ENCODE data around the gene DOK4.
A peak's percentile ranks its signal among the peaks of the same experiment; 100 is the strongest.

DOK4 gene

DNA sequence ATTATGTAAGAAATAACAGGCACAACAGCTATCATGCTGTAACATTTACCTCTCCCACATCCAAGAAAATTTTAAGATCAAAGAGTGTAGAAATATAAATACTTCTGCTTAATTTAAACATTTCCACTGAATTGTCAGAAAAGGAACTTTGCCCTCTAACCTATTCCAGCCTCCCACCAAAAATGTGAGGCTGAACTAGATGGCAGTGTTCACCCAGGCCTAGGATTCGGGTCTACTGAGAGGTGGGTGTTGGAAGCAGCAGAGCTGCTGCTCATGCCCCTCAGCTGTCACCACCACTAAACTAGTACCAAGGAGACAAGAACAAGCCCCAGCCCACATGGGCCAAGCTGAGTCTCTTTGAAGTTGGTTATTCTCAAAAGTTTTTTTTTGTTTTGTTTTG is 50.5 kb downstream of the DOK4 start:
- H3K36me3 ChIP-seq (ENCODE audit: control insufficient read depth in 2 of 2, insufficient read depth in 2 of 2, low read length in 2 of 2), result peaks cover 53 to 56% of the 10 kb centered on the region in 2 donors
- no peaks in the 10 kb centered on the region for H3K27me3 ChIP-seq (ENCODE audit: control insufficient read depth in 1 of 2, insufficient read depth in 2 of 2, low read length in 2 of 2)

DNA sequence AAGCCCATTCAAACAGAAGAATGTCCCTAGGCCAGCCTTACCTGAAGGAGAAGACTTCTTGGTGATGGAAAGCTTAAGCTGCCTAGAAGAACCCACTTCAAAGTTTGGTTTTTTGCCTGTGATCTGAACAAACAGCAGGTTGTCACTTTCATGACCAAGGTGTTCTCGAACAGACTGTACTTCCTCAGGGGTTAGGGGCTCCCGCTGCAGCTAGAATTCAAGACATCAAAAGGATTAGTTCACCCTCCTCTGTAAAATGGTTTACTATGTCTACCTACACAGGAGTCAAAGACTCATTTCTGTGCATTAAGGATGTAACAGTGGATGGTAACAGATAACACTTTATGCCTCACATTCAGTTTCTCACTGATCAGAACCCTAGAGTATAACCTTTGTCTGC is 52.3 kb downstream of the DOK4 start:
- H3K9me3 ChIP-seq (ENCODE audit: control insufficient read depth in 2 of 2, low read length in 2 of 2), result no peaks in the 10 kb centered on the region
- no peak overlapping the region for H3K4me3 ChIP-seq (ENCODE audit: low read length in 2 of 2)
- peaks cover 61 to 66% of the 10 kb centered on the region in 2 donors for H3K36me3 ChIP-seq (ENCODE audit: control insufficient read depth in 2 of 2, insufficient read depth in 2 of 2, low read length in 2 of 2)
- no peaks in the 10 kb centered on the region for H3K27me3 ChIP-seq (ENCODE audit: control insufficient read depth in 1 of 2, insufficient read depth in 2 of 2, low read length in 2 of 2)
- no peak overlapping the region for H3K27ac ChIP-seq (ENCODE audit: low read length)
- H3K9ac ChIP-seq (ENCODE audit: low read length in 2 of 2), result no peak overlapping the region
- no peaks in the 10 kb centered on the region for H3K4me1 ChIP-seq (ENCODE audit: control insufficient read depth, insufficient read depth, low read length)

More for the DNA sequence above, 50.5 kb downstream of the DOK4 start:
- Histone ChIP-seq H3K27ac (ENCODE audit: low read length) (no peak overlapping the region), H3K4me3 (ENCODE audit: low read length in 2 of 2) (no peak overlapping the region), H3K4me1 (ENCODE audit: control insufficient read depth, insufficient read depth, low read length) (no peaks in the 10 kb centered on the region), H3K9me3 (ENCODE audit: control insufficient read depth in 2 of 2, low read length in 2 of 2) (no peaks in the 10 kb centered on the region), H3K9ac (ENCODE audit: low read length in 2 of 2) (no peak overlapping the region)

DNA sequence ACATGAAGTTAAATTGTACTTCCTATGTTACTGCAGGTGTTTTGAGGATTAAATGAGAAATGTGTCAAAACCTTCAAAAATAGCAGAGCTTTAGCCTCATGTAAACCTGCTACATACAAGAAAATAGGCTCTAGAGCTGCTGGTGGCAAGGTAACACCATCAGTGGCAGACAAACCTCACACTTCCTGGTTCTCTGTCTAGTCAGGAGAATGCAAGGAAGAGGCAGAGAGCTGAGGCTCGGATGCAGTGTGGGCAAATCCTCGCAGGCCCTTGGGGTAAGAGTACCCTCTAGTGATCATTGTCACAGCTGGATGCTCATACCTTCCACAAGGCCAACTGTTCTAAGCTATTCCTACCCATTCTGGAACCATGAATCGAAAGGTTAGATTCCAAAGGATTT is 53.3 kb downstream of the DOK4 start:
- Histone ChIP-seq H3K4me1 (ENCODE audit: control insufficient read depth, insufficient read depth, low read length) (no peaks in the 10 kb centered on the region), H3K4me3 (ENCODE audit: low read length in 2 of 2) (no peak overlapping the region), H3K27ac (ENCODE audit: low read length) (no peak overlapping the region), H3K27me3 (ENCODE audit: control insufficient read depth in 1 of 2, insufficient read depth in 2 of 2, low read length in 2 of 2) (no peaks in the 10 kb centered on the region), H3K9me3 (ENCODE audit: control insufficient read depth in 2 of 2, low read length in 2 of 2) (no peaks in the 10 kb centered on the region), H3K36me3 (ENCODE audit: control insufficient read depth in 2 of 2, insufficient read depth in 2 of 2, low read length in 2 of 2) (peaks cover 63 to 70% of the 10 kb centered on the region in 2 donors), H3K9ac (ENCODE audit: low read length in 2 of 2) (no peak overlapping the region)

DNA sequence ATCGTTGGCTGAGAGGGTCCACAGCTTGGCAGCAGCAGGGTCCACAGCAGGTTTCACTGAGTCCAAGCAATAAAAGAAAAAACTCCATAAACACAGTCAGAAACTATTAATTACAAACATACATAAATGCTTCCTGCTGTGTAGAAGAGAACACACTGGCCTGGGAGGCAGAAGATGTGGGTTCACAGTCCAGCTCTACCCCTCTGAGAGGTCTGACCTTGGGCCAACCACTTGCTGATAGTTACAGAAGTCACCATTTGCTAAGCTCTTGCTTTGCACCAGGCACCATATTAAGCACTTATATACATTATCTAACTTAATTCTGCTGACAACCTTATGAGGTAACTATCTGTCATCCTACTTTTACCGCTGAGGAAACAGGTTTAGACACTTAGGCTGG is 53.8 kb downstream of the DOK4 start:
- Histone ChIP-seq H3K9me3 (ENCODE audit: control insufficient read depth in 2 of 2, low read length in 2 of 2) (no peaks in the 10 kb centered on the region), H3K4me1 (ENCODE audit: control insufficient read depth, insufficient read depth, low read length) (no peaks in the 10 kb centered on the region), H3K27ac (ENCODE audit: low read length) (no peak overlapping the region), H3K27me3 (ENCODE audit: control insufficient read depth in 1 of 2, insufficient read depth in 2 of 2, low read length in 2 of 2) (no peaks in the 10 kb centered on the region), H3K4me3 (ENCODE audit: low read length in 2 of 2) (no peak overlapping the region), H3K36me3 (ENCODE audit: control insufficient read depth in 2 of 2, insufficient read depth in 2 of 2, low read length in 2 of 2) (peaks cover 63 to 71% of the 10 kb centered on the region in 2 donors), H3K9ac (ENCODE audit: low read length in 2 of 2) (no peak overlapping the region)

DNA sequence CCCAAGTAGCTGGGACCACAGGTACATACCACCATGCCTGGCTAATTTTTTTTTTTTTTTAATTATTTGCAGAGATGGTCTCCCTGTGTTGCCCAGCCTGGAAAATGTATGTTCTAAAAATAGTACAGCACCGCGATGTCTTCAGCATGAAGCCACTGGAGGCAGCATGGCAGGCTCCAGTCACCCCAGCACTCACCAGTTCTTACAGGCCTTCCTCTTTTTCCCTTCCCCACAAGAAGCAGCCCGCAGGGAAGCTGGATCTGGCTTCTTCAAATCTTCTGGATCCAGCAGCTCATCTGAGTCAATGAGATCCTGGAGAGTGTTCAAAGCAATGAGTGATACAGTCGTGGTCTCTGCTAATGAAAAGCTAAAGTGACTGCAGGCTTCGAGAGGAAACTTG is 55.3 kb downstream of the DOK4 start:
- no peaks in the 10 kb centered on the region for H3K27me3 ChIP-seq (ENCODE audit: control insufficient read depth in 1 of 2, insufficient read depth in 2 of 2, low read length in 2 of 2)
- peaks cover 63 to 69% of the 10 kb centered on the region in 2 donors for H3K36me3 ChIP-seq (ENCODE audit: control insufficient read depth in 2 of 2, insufficient read depth in 2 of 2, low read length in 2 of 2)
- no peak overlapping the region for H3K9ac ChIP-seq (ENCODE audit: low read length in 2 of 2)
- H3K9me3 ChIP-seq (ENCODE audit: control insufficient read depth in 2 of 2, low read length in 2 of 2), result no peaks in the 10 kb centered on the region
- H3K4me3 ChIP-seq (ENCODE audit: low read length in 2 of 2), result no peak overlapping the region
- no peak overlapping the region for H3K27ac ChIP-seq (ENCODE audit: low read length)
- no peaks in the 10 kb centered on the region for H3K4me1 ChIP-seq (ENCODE audit: control insufficient read depth, insufficient read depth, low read length)

DNA sequence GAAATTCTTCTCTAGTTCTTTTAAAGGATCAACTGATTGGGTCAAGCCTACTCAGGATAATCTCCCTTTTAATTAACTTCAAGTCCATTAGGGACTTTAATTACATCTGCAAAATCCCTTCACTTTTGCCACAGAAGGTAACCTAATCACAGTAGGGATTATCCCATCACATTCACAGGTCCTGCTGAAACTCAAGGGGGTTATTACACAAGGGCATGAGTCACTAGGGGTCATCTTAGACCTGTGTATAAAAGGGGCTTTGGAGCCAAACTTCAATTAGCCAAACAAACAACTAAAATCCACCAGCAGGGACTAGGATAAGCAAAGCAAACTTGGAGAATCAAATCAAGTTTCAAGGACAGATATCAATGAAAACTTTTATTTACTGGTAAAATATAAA is 58.5 kb downstream of the DOK4 start:
- Histone ChIP-seq H3K36me3 (ENCODE audit: control insufficient read depth in 2 of 2, insufficient read depth in 2 of 2, low read length in 2 of 2) (peaks cover 40 to 44% of the 10 kb centered on the region in 2 donors), H3K27ac (ENCODE audit: low read length) (no peak overlapping the region), H3K4me3 (ENCODE audit: low read length in 2 of 2) (no peak overlapping the region), H3K9me3 (ENCODE audit: control insufficient read depth in 2 of 2, low read length in 2 of 2) (no peaks in the 10 kb centered on the region), H3K4me1 (ENCODE audit: control insufficient read depth, insufficient read depth, low read length) (peaks cover 8% of the 10 kb centered on the region), H3K27me3 (ENCODE audit: control insufficient read depth in 1 of 2, insufficient read depth in 2 of 2, low read length in 2 of 2) (no peaks in the 10 kb centered on the region), H3K9ac (ENCODE audit: low read length in 2 of 2) (no peak overlapping the region)

DNA sequence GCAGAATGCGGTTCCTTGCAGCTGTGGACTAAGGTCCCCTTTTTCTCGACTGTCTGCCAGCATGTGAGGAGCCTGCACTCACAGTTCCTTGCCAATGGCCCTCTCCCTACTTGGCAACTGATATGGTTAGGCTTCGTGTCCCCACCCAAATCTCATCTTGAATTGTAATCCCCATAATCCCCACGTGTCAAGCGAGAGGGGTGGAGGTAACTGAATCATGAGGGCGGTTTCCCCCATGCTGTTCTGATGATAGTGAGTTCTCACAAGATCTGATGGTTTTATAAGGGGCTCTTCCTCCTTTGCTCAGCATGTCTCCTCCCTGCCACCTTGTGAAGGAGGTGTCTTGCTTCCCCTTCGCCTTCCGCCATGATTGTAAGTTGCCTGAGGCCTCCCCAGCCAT is 59.0 kb downstream of the DOK4 start:
- Histone ChIP-seq H3K27me3 (ENCODE audit: control insufficient read depth in 1 of 2, insufficient read depth in 2 of 2, low read length in 2 of 2) (no peaks in the 10 kb centered on the region), H3K9me3 (ENCODE audit: control insufficient read depth in 2 of 2, low read length in 2 of 2) (no peaks in the 10 kb centered on the region), H3K4me1 (ENCODE audit: control insufficient read depth, insufficient read depth, low read length) (peaks cover 9% of the 10 kb centered on the region), H3K36me3 (ENCODE audit: control insufficient read depth in 2 of 2, insufficient read depth in 2 of 2, low read length in 2 of 2) (peaks cover 35 to 39% of the 10 kb centered on the region in 2 donors), H3K4me3 (ENCODE audit: low read length in 2 of 2) (no peak overlapping the region), H3K9ac (ENCODE audit: low read length in 2 of 2) (no peak overlapping the region), H3K27ac (ENCODE audit: low read length) (no peak overlapping the region)

DNA sequence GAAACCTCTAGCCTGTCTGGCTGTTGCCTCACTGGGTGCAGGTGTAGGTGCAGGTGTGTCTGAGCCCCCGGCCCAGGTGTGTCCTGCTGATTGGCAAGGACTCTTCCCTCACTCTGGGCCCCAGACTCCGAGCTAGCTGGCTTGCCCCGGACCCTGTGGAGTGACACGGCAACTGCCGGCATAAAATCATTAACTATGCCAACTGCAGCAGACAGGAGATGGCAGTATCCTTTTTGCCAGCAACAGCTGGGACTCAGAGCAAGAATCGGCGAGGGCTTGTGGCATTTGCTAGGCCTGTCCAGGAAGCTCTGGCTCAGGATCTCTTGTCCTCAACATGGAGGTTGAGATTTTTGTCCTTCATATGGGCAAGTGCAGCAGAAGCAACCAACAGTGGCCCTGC is 59.9 kb downstream of the DOK4 start:
- Histone ChIP-seq H3K9ac (ENCODE audit: low read length in 2 of 2) (no peak overlapping the region), H3K36me3 (ENCODE audit: control insufficient read depth in 2 of 2, insufficient read depth in 2 of 2, low read length in 2 of 2) (peaks cover 28 to 33% of the 10 kb centered on the region in 2 donors), H3K9me3 (ENCODE audit: control insufficient read depth in 2 of 2, low read length in 2 of 2) (no peaks in the 10 kb centered on the region), H3K4me3 (ENCODE audit: low read length in 2 of 2) (no peak overlapping the region), H3K27me3 (ENCODE audit: control insufficient read depth in 1 of 2, insufficient read depth in 2 of 2, low read length in 2 of 2) (no peaks in the 10 kb centered on the region), H3K27ac (ENCODE audit: low read length) (no peak overlapping the region), H3K4me1 (ENCODE audit: control insufficient read depth, insufficient read depth, low read length) (peaks cover 13% of the 10 kb centered on the region)

DNA sequence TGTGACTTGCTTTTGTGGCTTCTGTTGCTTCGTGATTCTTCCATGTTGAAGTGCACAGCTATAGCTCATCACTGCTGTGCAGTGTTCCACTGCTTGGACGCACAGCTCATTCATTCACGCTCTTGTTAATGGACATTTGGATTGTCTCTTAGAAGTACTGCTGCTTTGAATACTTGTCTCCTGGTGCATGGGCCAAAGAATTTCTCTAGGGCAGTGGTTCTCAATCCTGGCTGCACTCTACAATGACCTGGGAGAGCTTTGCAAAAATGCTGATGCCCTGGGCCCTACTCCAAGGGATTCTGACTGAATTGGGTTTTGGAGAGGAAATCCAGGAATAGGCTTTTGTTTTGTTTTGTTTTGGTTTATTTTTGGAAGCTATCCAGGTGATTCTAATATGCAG is 61.7 kb downstream of the DOK4 start:
- H3K27ac ChIP-seq (ENCODE audit: low read length), result no peak overlapping the region
- H3K9me3 ChIP-seq (ENCODE audit: control insufficient read depth in 2 of 2, low read length in 2 of 2), result no peaks in the 10 kb centered on the region
- H3K9ac ChIP-seq (ENCODE audit: low read length in 2 of 2), result peak overlapping the region in 1 of 2 donors; percentile 2
- no peaks in the 10 kb centered on the region for H3K27me3 ChIP-seq (ENCODE audit: control insufficient read depth in 1 of 2, insufficient read depth in 2 of 2, low read length in 2 of 2)
- H3K4me3 ChIP-seq (ENCODE audit: low read length in 2 of 2), result no peak overlapping the region
- H3K4me1 ChIP-seq (ENCODE audit: control insufficient read depth, insufficient read depth, low read length), result peaks cover 13% of the 10 kb centered on the region
- H3K36me3 ChIP-seq (ENCODE audit: control insufficient read depth in 2 of 2, insufficient read depth in 2 of 2, low read length in 2 of 2), result peaks cover 11 to 17% of the 10 kb centered on the region in 2 donors

DNA sequence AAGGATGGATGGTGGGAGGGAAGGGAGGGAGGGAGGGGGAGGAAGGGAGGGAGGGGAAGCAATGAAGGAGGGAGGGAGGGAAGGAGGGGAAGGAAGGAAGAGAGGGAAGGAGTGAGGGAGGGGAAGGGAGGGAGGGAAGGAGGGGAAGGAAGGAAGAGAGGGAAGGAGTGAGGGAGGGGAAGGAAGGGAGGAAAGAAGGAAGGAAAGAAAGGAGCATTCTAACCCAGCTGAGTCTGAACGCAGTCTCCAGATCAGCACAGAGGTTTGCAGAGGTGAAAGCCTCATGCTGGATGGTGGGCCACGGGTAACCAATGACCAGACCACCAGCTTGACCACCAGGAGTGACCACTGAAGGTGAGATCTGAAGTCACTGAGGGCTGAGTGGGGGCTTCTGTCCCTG is 63.1 kb downstream of the DOK4 start:
- no peak overlapping the region for H3K27ac ChIP-seq (ENCODE audit: low read length)
- no peaks in the 10 kb centered on the region for H3K9me3 ChIP-seq (ENCODE audit: control insufficient read depth in 2 of 2, low read length in 2 of 2)
- H3K4me3 ChIP-seq (ENCODE audit: low read length in 2 of 2), result no peak overlapping the region
- H3K9ac ChIP-seq (ENCODE audit: low read length in 2 of 2), result no peak overlapping the region
- peaks cover under 1 to 6% of the 10 kb centered on the region in 2 donors for H3K36me3 ChIP-seq (ENCODE audit: control insufficient read depth in 2 of 2, insufficient read depth in 2 of 2, low read length in 2 of 2)
- peaks cover 24% of the 10 kb centered on the region for H3K4me1 ChIP-seq (ENCODE audit: control insufficient read depth, insufficient read depth, low read length)
- no peaks in the 10 kb centered on the region for H3K27me3 ChIP-seq (ENCODE audit: control insufficient read depth in 1 of 2, insufficient read depth in 2 of 2, low read length in 2 of 2)

DNA sequence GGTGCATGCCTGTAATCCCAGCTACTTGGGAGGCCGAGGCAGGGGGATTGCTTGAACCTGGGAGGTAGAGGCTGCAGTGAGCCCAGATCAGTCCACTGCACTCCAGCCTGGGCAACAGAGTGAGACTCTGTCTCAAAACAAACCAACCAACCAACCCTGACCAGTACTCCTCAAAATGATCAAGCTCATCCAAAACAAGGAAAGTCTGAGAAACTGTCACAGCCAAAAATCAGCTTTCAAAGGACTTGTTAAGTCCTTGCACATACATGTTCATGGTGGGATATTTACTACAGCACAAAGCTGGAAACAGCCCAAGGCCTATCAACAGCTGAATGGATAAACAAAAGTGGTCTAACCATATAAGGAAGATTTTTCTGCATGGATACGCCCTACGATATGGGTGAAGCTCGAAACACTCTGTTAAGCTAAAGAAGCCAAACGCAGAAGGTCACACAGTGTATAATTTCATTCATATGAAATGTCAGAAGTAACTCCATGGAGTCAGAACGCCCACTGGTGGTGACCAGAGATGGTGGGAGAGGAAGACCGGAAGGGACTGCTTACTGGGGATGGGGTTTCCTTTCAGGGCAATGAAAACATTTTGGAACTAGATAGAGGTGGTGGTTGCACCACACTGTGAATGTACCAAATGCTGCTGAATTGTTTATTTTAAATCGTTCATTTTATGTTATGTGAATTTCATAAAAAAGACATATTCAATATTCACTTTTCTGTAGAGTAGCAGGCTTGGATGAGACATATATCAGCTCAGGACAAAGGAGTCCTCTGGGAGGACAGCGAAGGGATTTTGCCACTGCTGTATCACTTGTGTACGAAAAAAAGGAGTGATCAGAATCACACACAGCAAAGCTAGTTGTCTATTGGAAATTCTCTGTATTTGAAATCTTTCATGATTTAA is 64.0 kb downstream of the DOK4 start:
- Histone ChIP-seq H3K9ac (ENCODE audit: low read length in 2 of 2) (peak overlapping the region in 1 of 2 donors; percentile 2), H3K27ac (ENCODE audit: low read length) (no peak overlapping the region), H3K4me1 (ENCODE audit: control insufficient read depth, insufficient read depth, low read length) (peaks cover 25% of the 10 kb centered on the region), H3K36me3 (ENCODE audit: control insufficient read depth in 2 of 2, insufficient read depth in 2 of 2, low read length in 2 of 2) (peaks cover 0 to 2% of the 10 kb centered on the region in 2 donors), H3K4me3 (ENCODE audit: low read length in 2 of 2) (no peak overlapping the region), H3K9me3 (ENCODE audit: control insufficient read depth in 2 of 2, low read length in 2 of 2) (no peaks in the 10 kb centered on the region), H3K27me3 (ENCODE audit: control insufficient read depth in 1 of 2, insufficient read depth in 2 of 2, low read length in 2 of 2) (no peaks in the 10 kb centered on the region)
